Spleen (tissue), 11 donors: ENCODE results near the gene CFAP45. TPM values are rescaled to one million over a fixed set of nuclear protein-coding genes. Genes with fewer than 3 reads are reported as not detected.

ENCODE experiments used
- DNase-seq: peaks from one replicate; pipeline ENCODE4 v3.0.0-alpha.2; 2020
- H3K27ac ChIP-seq, 8 donors: fragments of 200-600 bp; sonication (generic) in 7 of 8; 1 replicate in 4 of 8; 2 replicates in 4 of 8; pipeline versions ENCODE4 v1.5.0 to v1.8.0; 2016 to 2021; ENCODE audit warnings: inconsistent platforms in 4 of 8, mild to moderate bottlenecking in 4 of 8, moderate library complexity in 1 of 8
- H3K27me3 ChIP-seq, 7 donors: fragments of 200-600 bp; sonication (generic) in 6 of 7; replicated peaks in 1 of 7; 1 replicate in 4 of 7; 2 replicates in 3 of 7; pipeline versions ENCODE4 v1.5.0 to v1.8.0; 2016 to 2021; ENCODE audit warnings: inconsistent platforms in 3 of 7, mild to moderate bottlenecking in 1 of 7
- H3K36me3 ChIP-seq, 6 donors: fragments of 200-600 bp; sonication (generic) in 5 of 6; 1 replicate in 4 of 6; 2 replicates in 2 of 6; pipeline versions ENCODE4 v1.5.0 to v1.8.0; 2016 to 2021; ENCODE audit warnings: inconsistent platforms in 2 of 6
- H3K4me1 ChIP-seq, 6 donors: fragments of 200-600 bp; sonication (generic) in 5 of 6; 1 replicate in 3 of 6; 2 replicates in 3 of 6; pipeline versions ENCODE4 v1.5.0 to v1.8.0; 2016 to 2021; ENCODE audit warnings: inconsistent platforms in 3 of 6
- H3K4me3 ChIP-seq, 8 donors: fragments of 200-600 bp; sonication (generic) in 7 of 8; 1 replicate in 4 of 8; 2 replicates in 4 of 8; pipeline versions ENCODE4 v1.5.0 to v1.8.0; 2016 to 2021; ENCODE audit warnings: inconsistent platforms in 4 of 8, mild to moderate bottlenecking in 4 of 8, moderate library complexity in 2 of 8
- H3K9me3 ChIP-seq, 8 donors: fragments of 200-600 bp; sonication (generic) in 7 of 8; 1 replicate in 4 of 8; 2 replicates in 4 of 8; pipeline versions ENCODE4 v1.5.0 to v1.8.0; 2016 to 2021; ENCODE audit warnings: inconsistent platforms in 4 of 8
- POLR2A ChIP-seq, 3 donors: fragments of 450-650 bp; IDR thresholded peaks; one replicate each; pipeline ENCODE4 v1.5.1; 2017; ENCODE audit warnings: antibody characterized with exemption in 3 of 3, mild to moderate bottlenecking in 1 of 3
- POLR2AphosphoS5 ChIP-seq, 3 donors: sonication (generic); formaldehyde crosslinking; IDR thresholded peaks; one replicate each; pipeline ENCODE4 v1.5.1; 2017; ENCODE audit warnings: antibody characterized with exemption in 3 of 3
- WGBS, 5 donors: extraction: QIAGEN DNeasy Blood & Tissue Kit in 3 of 5; methylation state at CpG; one replicate each; pipeline versions ENCODE4 v1.1.5 to v1.1.7; 2013 to 2018; 5-methylcytosine and 5-hydroxymethylcytosine counted together
- intact Hi-C: fragments of 100-400 bp; cut with DNase I; formaldehyde crosslinking; loops from one replicate; pipeline ENCODE4 v1.15.0; 2023; ENCODE audit warnings: low total_unique reads
- polyA plus RNA-seq, 3 donors: library from polyadenylated mRNA; stranded (reverse); fragments of 200-250 nt; gene quantifications; one replicate each; pipeline ENCODE4 v1.2.1, GENCODE V29; 2013
- total RNA-seq, 7 donors: library from RNA; depleted of rRNA in 3 of 7; stranded (reverse); fragments of >200 nt in 3 of 7; fragmentation: NEBNext Ultra II Directional in 4 of 7; extraction: Animal tissue kit (Norgen Biotek cat#: 25700) in 4 of 7; gene quantifications; one replicate each; pipeline versions ENCODE4 v1.1.0 to v1.2.1, GENCODE V29; 2016 to 2021
- TF ChIP-seq, protein P1 (sequence below), 11 experiments: fragments of 200-600 bp in 7 of 11; fragments of 450-650 bp in 4 of 11; sonication (generic) in 4 of 11; IDR thresholded peaks in 8 of 11; conservative IDR thresholded peaks in 3 of 11; 1 replicate in 7 of 11; 2 replicates in 4 of 11; pipeline versions ENCODE4 v1.4.0 to v1.8.0; 2016 to 2021; ENCODE audit warnings: antibody characterized with exemption in 11 of 11, inconsistent platforms in 4 of 11, mild to moderate bottlenecking in 1 of 11
- donor health status: healthy with polysubstance abuse.
- donor health status: DM: no; HTN: no; CAD: no; lungs with moderate emphysema.
- donor health status: DM: no; HTN: no; CAD: no.
- donor health status: Bipolar disorder and iron deficiency.
- donor health status: healthy.
- donor health status: DM: no; HTN: no; CAD: no.
- donor health status: DM: yes; HTN: yes; CAD: no.

CFAP45 gene
- total and polyA plus RNA-seq, 10 donors, result 0.58 to 3.0 (median 1.9) TPM

DNA sequence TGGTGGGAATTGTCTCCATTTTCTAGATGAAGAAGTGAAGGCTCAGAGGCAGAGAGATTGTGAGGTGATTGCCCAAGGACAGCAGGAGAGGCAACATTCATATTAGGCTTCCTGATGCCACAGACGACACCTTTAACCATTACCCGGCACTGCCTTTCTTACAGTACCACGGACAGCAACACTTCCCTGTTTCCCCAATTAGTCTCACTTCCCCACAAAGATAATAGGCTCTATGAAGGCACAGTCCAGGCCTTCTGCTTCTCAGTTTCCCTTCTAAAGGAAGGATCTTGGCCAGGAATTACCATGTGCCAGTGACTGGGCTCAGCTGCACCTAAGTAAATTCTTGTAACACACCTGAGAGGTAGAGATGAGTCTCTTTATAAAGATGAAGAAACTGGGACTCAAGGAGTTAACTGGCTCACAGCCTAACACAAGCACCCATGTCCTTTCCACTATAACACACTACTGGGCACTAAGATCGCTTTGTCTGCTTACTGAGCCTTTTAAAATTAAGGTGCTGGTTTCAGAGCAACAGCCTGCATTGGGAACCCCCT lies 35.8 kb upstream of the CFAP45 start:
- TF ChIP-seq POLR2A (IDR thresholded peaks at IDR 0.05) (no peak), POLR2AphosphoS5 (IDR thresholded peaks at IDR 0.05) (no peak)
- TF ChIP-seq, protein P1, sequence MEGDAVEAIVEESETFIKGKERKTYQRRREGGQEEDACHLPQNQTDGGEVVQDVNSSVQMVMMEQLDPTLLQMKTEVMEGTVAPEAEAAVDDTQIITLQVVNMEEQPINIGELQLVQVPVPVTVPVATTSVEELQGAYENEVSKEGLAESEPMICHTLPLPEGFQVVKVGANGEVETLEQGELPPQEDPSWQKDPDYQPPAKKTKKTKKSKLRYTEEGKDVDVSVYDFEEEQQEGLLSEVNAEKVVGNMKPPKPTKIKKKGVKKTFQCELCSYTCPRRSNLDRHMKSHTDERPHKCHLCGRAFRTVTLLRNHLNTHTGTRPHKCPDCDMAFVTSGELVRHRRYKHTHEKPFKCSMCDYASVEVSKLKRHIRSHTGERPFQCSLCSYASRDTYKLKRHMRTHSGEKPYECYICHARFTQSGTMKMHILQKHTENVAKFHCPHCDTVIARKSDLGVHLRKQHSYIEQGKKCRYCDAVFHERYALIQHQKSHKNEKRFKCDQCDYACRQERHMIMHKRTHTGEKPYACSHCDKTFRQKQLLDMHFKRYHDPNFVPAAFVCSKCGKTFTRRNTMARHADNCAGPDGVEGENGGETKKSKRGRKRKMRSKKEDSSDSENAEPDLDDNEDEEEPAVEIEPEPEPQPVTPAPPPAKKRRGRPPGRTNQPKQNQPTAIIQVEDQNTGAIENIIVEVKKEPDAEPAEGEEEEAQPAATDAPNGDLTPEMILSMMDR (IDR thresholded peaks at IDR 0.05 in 8 of 11, conservative IDR thresholded peaks at IDR 0.05 in 3 of 11), result no peak
- Histone ChIP-seq H3K27me3 (peaks cover 0 to 12% (median 0%) of the 10 kb centered on the region in 7 donors), H3K4me3 (no peak overlapping the region), H3K4me1 (peaks cover 15 to 45% (median 29%) of the 10 kb centered on the region in 6 donors), H3K9me3 (no peaks in the 10 kb centered on the region), H3K36me3 (no peaks in the 10 kb centered on the region), H3K27ac (no peak overlapping the region)
- DNase-seq, result no peak
- 44 to 60% (median 46%) methylated on average over 4 of the region's 4 CpGs for WGBS, 5 donors
- intact Hi-C loops, result loop anchor here (5.0 kb wide), 1 partner anchor 72 kb away; no protein-coding TSS in a partner anchor

DNA sequence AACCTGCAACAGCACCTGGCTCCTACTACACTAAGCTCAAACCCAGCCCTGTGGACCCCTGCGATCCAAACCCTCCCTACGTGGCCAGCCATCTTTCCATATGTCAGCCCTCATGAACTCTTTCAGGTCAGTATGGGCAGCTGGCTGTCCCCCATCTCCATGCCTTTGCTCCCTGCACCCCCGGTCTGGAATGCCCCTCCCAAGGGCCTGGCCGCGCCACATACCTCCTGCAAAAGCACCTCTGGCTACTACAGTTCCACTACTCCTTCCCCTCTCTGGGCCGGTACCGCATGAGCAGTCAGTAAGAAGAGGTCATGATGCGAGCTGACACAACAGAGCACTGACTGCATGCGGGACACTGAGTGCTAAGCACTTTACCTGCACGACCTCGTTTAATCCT lies 35.3 kb upstream of the CFAP45 start:
- no peaks in the 10 kb centered on the region for H3K9me3 ChIP-seq
- 90 to 95% (median 92%) methylated on average over 11 of the region's 11 CpGs for WGBS, 5 donors
- H3K36me3 ChIP-seq, result no peaks in the 10 kb centered on the region
- H3K27ac ChIP-seq, result no peak overlapping the region
- intact Hi-C loops, result loop anchor here (5.0 kb wide), 1 partner anchor 72 kb away; no protein-coding TSS in a partner anchor
- TF ChIP-seq POLR2AphosphoS5 (IDR thresholded peaks at IDR 0.05), result no peak
- TF ChIP-seq POLR2A (IDR thresholded peaks at IDR 0.05), result no peak
- TF ChIP-seq, protein P1 (IDR thresholded peaks at IDR 0.05 in 8 of 11, conservative IDR thresholded peaks at IDR 0.05 in 3 of 11), result no peak
- no peak overlapping the region for H3K4me3 ChIP-seq
- DNase-seq, result no peak
- peaks cover 15 to 45% (median 29%) of the 10 kb centered on the region in 6 donors for H3K4me1 ChIP-seq
- peaks cover 0 to 12% (median 0%) of the 10 kb centered on the region in 7 donors for H3K27me3 ChIP-seq

DNA sequence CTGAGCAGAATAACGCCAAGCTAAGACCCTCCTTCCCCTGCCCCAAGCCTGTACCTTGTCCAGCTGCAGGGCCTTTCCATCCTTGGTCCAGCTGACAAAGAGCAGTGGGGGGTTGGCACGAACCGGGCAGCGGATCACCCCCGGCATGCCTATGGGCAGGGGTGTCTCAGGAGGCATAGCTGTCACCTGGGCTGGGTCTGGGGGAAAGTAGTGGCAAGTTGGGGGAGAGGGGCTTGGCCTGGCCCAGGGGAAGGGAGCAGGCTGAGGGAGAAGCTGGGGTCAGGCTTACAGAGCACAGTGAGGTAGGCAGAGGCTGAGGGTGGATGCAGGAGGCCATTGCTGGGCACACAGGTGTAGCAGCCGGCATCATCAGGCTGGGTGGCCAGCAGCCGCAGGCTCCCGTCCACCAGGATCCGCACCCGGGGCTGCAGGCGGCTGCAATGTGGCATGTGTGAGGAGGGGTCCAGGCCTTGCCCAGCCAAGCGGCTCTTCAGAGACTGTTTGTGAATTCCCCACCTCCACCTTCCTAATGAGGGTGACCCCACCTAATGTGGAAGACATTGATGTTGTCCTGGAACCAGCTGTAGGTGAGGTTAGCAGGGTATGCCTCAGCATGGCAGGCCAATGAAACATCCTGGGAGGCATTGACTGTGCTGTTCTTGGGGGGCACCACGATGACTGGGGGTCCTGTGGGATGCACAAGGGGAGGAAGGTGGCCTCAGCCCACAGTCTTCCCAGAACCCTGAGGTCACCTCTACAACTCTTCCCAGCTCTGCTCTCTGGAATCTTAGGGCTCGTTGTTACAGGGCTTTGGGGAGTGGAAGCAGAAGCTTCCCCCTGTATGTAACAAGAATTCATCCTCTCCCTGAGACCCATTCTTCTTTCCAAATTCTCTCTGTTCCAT lies 34.4 kb upstream of the CFAP45 start:
- Histone ChIP-seq H3K36me3 (no peaks in the 10 kb centered on the region), H3K4me3 (no peak overlapping the region), H3K27me3 (peaks cover 0 to 12% (median 0%) of the 10 kb centered on the region in 7 donors), H3K27ac (no peak overlapping the region), H3K4me1 (peaks cover 15 to 45% (median 31%) of the 10 kb centered on the region in 6 donors), H3K9me3 (no peaks in the 10 kb centered on the region)
- TF ChIP-seq POLR2AphosphoS5 (IDR thresholded peaks at IDR 0.05) (no peak), POLR2A (IDR thresholded peaks at IDR 0.05) (no peak)
- TF ChIP-seq, protein P1 (IDR thresholded peaks at IDR 0.05 in 8 of 11, conservative IDR thresholded peaks at IDR 0.05 in 3 of 11), result no peak
- DNase-seq, result no peak
- intact Hi-C loops, result loop anchor here (5.0 kb wide), 1 partner anchor 73 kb away; no protein-coding TSS in a partner anchor
- WGBS, 5 donors, result 91 to 96% (median 96%) methylated on average over 12 to 14 of the region's 14 CpGs

DNA sequence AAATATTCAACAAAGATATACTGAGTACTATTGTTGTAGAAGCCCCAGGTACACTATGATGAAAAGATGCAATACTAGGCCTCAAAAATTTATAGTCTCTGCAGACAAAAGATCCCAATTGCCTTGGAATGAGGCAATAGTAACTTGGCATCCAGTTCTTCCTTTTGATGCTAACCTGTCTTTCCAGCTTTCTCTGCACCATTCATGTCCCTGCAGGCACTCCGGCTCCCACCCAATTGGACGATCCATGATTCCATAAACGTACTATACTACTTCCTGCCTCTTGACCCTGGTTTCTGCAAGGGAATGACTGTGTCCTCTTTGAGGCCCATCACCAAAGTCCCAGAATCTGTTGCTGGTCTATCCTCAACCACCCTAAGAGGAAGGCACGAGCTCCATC lies 33.4 kb upstream of the CFAP45 start:
- 79 to 88% (median 84%) methylated on average over 4 of the region's 4 CpGs for WGBS, 5 donors
- no peaks in the 10 kb centered on the region for H3K9me3 ChIP-seq
- H3K27ac ChIP-seq, result no peak overlapping the region
- H3K27me3 ChIP-seq, result peaks cover 0 to 12% (median 0%) of the 10 kb centered on the region in 7 donors
- H3K4me1 ChIP-seq, result peaks cover 15 to 51% (median 35%) of the 10 kb centered on the region in 6 donors
- no peak for DNase-seq
- intact Hi-C loops, result no loop called here
- TF ChIP-seq POLR2AphosphoS5 (IDR thresholded peaks at IDR 0.05), result no peak
- no peak for TF ChIP-seq POLR2A (IDR thresholded peaks at IDR 0.05)
- TF ChIP-seq, protein P1 (IDR thresholded peaks at IDR 0.05 in 8 of 11, conservative IDR thresholded peaks at IDR 0.05 in 3 of 11), result no peak
- no peaks in the 10 kb centered on the region for H3K36me3 ChIP-seq
- no peak overlapping the region for H3K4me3 ChIP-seq
